NCI-H1930 (cell line): ENCODE data around the gene GCH1.
A peak's percentile ranks its signal among the peaks of the same experiment; 100 is the strongest.
"Not testable (repeated sequence)": the region's sequence is repeated elsewhere in the genome, so short reads cannot be mapped to it uniquely, and the experiment has no call there.

Experiments used
- DNase-seq, 2 experiments: peaks; one replicate each; lab custom pipeline; 2025; lab: John Stamatoyannopoulos, UW

Gene GCH1

DNA sequence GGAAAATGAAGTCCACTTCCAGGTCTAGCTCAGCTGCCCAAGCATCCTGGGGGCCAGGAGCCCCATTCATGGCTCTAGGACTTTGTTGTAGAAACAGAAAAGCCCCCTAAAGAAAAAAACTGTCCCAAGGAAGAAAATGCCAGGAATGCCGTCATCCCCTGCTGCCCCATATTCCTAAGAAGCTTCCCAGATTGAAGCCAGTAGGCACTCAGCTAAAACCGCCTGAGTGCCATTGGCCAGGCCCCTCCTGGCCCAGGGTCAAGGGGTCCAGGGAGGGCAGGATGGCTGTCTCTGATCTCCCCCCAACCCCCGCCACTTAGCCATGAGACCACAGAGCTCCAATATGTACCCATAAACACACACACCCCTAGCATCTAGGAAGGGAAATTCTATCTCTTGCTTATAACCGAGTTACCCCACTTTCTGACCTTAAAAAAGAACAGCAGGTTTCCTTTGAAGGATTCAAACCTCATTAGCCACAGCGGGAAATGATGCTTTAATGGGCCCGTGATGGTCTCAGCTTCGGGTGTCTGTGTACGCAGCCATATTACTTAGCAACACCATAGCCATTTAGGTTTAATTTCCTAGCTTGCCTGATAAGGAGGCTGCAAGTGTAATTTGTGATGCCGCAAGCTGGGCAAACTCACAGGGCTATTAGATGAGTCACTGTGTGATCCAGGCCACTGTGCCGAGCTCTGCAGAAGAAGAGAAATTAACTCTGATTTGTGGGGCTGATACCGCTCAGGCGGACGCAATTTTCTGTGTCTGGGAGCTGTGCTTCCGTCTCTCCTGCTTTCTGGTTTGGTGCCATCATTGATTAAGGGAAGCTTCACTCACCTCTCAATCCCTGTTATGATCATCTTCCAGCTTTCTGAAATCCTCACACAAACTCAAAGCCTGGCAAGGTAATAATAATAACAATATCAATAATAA, 84.2 kb downstream of the GCH1 start:
- DNase-seq, result peak; percentile 92 to 94

DNA sequence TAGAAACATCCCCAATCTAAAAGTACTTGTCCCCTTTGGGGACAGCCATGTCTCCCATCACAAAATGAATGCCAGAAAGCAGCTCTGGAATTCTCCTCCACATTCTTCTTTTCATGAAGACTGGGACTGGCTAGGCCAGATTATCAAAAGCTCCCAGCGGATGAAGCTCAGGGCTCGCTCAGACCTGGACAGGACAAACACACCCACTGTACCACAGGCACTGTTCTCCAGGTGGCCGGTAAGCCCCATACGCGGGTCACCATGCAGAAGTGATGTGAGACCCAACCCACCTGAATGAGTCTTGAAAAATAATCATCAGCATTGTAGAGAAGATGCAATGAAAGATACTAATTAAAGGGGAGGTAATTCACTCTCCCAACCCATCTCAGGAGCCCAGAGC, 85.1 kb downstream of the GCH1 start:
- no peak for DNase-seq

- no peak for DNase-seq
Observed at GRCh38 chr14:54816450-54816849, 86.2 kb downstream of the GCH1 start.

- DNase-seq, result no peak
Observed at GRCh38 chr14:54815515-54815914, 87.1 kb downstream of the GCH1 start.

DNA sequence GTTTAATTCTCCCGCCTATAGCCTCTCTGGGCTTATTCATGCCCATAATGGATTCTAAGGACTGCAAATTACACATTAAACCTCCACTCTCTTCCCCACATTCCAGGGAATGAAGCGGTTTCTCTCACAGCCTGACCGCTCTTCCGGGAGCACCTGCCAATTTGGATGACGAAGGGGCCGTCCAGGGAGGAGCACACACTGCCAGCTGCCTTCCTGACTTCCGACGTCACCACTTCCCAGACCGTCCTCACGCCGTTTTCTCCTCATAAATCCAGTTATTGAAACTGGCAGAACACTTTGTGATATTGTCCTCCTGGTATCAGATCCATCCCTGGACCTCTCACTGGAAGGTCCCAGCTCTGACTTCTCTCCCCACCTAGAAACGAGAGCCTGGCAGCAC, 87.6 kb downstream of the GCH1 start:
- no peak for DNase-seq

DNA sequence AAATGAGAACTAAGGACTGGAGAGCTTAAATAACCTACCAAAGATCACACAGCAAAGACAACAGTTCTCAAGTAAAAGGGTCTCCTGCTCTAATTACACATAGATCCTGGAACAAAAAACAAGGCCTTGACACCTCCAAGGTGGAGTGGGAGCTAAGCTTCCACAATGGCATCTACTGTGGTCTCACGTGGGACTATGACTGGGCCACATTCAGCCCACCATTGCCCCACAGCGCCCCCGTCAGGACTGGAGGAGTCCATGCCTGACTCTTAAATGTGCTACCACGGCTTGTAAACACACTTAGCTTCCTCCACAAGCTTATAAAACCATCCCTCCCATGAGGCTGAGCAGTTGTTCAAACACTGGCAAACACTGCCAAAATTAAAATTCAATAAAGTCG, 88.5 kb downstream of the GCH1 start:
- no peak for DNase-seq

DNA sequence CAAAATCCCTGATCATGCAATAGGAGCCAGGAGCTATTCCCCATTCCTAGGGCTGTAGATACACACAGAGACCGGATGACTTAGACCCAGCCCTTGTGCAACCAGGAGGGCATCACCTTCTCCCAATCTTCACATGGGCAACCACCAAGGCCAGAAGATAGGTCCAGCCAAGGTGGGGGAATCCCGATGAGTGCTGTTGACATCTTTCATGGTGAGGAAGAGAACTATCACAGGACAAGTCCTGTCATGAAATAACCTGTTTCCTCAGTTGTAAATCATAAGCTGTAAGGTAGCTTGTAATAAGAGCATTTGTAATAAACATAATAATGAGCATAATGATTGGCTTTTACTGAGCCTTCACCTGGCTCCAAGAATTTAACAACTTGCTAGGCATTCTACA, 89.5 kb downstream of the GCH1 start:
- no peak for DNase-seq

DNA sequence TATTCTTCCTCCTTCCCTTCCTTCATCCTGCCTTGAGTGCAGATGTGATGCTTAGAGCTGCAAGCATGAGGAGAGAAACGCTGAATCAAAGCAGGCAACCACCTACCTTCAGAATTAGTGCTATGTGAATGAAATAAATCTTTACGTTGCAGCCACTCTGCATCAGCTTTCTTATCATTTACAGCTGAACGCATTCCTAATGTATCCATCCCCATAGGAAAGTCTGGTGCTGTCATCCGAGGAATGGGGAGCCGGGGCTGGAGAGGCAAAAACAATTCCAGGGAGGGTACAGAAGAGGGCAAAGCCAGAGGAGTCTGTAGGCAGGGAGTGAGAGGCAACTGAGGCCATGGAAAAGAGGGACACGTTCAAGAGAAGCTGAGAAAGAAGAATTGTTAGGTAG, 90.0 kb downstream of the GCH1 start:
- no peak for DNase-seq

- DNase-seq, result no peak
Observed at GRCh38 chr14:54809767-54810166, 92.9 kb downstream of the GCH1 start.

GRCh38 chr14:54808326-54809161, 94.1 kb downstream of the GCH1 start:
- no peak for DNase-seq

DNA sequence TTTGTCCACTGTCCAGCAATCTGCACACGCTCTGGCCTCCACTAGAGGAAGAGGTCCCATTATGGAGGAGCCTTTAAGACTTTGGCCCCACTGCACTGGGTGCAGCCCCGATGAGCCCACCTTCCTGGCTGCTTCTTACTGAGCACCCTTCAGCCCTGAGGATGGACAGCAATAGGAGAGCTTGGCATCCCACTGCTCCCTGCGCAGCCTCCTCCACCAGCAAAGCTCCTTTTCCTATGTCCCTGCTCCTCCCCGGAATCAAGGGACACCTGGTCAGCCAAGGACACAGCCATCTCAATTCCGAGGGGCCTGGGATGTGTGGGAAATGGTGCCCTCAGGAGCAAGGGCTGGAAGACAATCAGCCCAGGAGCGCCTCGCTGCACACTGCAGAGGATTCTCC, 94.7 kb downstream of the GCH1 start:
- no peak for DNase-seq

- DNase-seq, result no peak
Observed at GRCh38 chr14:54807428-54807827, 95.2 kb downstream of the GCH1 start.

DNA sequence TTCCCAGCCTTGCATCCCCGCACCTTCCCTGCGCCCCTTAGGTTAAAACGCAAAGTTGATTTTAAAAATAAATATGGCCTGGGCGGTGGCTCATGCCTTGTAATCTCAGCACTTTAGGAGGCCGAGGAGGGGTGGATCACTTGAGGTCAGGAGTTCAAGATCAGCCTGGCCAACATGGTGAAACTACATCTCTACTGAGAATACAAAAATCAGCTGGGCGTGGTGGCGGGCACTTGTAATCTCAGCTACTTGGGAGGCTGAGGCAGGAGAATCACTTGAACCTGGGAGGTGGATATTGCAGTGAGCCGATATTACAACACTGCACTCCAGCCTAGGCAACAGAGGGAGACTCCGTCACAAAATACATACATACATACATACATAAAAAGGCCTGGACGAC, 96.0 kb downstream of the GCH1 start:
- DNase-seq, result no peak

- peak in 1 of 2 experiments; percentile 53 for DNase-seq
Observed at GRCh38 chr14:54805445-54806322, 96.9 kb downstream of the GCH1 start.

DNA sequence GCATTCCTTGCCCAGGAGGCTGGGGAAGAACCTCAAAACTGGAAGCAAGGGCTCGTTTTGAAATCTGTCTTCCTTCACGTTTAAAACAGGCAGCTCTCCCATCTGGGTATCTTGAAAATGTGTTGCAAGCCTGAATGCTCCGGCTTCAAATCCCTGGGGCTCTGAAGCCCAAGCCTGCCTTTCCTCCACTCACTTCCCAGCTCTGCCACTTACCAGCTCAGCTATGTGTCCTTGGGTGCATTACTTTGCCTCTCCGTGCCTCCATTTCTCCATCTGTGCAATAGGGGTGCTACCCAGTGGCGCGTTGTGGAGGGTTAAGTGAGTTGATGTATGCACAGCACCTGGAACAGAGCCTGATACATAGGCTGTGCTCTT, 97.6 kb downstream of the GCH1 start:
- DNase-seq, result no peak

DNA sequence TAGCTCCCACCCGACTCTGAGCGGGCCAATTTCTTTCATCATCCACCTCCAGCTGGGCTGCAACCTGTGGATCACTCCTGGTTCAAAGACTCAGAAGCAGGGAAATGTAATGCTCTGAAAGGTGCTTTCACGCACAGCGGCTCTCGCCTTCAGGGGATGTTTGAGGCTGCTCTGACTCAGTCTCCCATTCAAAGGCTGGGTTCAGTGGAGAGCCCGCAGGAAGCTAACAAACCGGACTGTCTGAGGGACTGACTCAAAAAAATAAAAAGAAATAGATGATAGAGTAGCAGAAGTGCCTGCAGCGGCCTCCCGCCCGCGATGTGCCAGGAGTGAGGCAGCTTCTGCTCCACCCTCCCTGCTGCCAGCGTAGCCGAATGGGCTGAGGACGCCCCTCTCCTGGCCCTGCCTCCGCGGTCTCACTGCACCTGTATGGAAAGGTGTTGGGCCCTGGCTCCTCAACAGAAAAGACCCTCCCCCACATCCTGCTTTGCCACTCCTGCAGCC, 98.0 kb downstream of the GCH1 start:
- no peak for DNase-seq

- no peak for DNase-seq
Observed at GRCh38 chr14:54803926-54804537, 98.6 kb downstream of the GCH1 start.

DNA sequence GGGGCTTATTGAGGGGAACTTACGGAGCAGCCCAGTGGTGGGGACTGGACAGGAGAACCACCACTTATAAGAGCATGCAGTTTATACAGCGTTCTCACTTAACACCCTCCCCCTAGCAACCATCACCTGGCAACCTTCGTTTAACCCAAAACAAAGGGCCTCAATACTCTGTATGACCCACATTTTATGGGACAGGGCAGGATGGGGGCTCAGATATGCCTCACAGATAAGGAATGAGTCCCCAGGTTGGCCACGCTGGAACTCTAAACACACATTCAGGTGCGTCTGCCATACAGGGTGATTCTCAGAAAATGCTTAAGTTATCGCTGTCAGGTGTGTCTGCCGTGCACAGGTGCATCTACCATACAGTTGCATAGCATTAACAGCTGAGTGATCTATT, 99.2 kb downstream of the GCH1 start:
- no peak for DNase-seq

- not testable (repeated sequence) for DNase-seq
Observed at GRCh38 chr14:54801482-54801881, 101.1 kb downstream of the GCH1 start.

- no peak for DNase-seq
Observed at GRCh38 chr14:54798465-54799124, 104.0 kb downstream of the GCH1 start.

DNA sequence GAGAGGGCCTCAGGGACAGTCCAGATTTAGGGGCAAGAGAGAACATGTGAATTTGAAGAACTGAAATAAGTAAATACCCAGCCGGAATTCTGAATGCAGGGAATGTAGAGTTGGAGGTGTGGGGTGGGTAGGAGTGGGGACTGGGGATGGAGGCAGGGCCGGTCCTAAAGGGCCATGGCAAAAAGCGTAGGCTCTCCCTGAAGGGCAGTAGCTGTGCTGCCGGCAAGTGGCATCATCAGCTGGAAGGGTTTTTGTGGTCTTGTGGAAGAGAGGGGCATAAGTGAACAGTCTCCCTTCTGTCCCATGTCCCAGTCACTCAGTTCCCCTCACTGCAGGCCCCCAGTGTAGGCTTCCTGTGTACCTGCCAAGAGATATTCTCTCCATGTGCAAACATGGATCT, 104.6 kb downstream of the GCH1 start:
- DNase-seq, result no peak
